GM12801 (cell line): ENCODE results near the gene SH3BP1.

ENCODE experiments used
- TF ChIP-seq, protein P1 (sequence below): IDR thresholded peaks from one replicate; pipeline ENCODE4 v1.5.1; 2011; ENCODE audit warnings: control low read depth; ENCODE audit not compliant: insufficient read length; ENCODE audit errors: extremely low read depth

The SH3BP1 gene

DNA sequence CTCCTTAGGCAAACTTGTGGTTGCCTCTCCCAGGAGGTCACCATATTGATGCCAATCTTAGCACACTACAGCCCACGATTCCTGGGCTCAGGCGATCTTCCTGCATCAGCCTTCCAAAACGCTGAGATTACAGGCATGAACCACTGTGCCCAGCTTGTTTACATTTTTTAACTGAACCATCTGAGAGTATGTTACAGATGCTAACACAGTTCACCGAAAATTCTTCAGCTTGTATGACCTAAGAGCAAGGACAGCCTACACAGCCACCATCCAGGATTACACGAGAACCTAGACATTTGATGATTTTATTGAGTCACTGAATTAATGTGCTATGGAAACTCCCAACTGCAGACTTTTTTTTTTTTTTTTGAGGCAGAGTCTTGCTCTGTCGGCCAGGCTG is 30.1 kb downstream of the SH3BP1 start:
- TF ChIP-seq, protein P1, sequence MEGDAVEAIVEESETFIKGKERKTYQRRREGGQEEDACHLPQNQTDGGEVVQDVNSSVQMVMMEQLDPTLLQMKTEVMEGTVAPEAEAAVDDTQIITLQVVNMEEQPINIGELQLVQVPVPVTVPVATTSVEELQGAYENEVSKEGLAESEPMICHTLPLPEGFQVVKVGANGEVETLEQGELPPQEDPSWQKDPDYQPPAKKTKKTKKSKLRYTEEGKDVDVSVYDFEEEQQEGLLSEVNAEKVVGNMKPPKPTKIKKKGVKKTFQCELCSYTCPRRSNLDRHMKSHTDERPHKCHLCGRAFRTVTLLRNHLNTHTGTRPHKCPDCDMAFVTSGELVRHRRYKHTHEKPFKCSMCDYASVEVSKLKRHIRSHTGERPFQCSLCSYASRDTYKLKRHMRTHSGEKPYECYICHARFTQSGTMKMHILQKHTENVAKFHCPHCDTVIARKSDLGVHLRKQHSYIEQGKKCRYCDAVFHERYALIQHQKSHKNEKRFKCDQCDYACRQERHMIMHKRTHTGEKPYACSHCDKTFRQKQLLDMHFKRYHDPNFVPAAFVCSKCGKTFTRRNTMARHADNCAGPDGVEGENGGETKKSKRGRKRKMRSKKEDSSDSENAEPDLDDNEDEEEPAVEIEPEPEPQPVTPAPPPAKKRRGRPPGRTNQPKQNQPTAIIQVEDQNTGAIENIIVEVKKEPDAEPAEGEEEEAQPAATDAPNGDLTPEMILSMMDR: no peak

DNA sequence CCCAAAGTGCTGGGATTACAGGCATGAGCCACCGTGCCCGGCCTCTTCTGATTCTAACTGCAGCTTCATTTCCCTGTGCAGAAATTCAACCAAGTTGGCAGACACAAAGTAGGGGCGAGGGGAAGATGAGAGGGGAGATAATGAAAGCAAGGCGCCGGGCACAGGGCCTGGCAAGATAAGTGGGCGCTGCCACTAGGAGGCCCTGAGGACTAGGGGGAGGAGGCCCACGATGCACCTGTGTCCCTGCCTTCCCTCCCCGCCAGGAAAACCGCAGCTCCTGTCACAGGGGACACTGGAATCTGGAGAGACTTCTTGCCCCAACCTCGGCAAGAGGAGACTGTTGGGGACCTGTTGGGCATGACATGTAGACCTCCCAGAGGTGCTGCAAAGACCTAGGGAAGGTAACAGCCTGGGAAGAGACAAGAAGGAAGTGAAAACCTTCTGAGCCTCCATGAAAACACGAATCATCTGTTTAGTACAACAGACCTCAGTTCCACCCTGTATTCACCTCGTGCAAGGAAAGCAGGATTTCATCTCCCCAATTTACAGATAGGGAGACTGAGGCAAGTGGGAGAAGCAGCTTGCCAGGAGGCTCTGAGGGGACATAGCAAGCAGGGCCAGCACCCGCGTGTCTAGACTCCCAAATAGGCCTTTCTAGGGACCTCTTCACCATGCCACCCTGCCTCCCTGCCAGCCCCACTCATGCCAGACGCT is 32.9 kb downstream of the SH3BP1 start:
- TF ChIP-seq, protein P1: no peak

DNA sequence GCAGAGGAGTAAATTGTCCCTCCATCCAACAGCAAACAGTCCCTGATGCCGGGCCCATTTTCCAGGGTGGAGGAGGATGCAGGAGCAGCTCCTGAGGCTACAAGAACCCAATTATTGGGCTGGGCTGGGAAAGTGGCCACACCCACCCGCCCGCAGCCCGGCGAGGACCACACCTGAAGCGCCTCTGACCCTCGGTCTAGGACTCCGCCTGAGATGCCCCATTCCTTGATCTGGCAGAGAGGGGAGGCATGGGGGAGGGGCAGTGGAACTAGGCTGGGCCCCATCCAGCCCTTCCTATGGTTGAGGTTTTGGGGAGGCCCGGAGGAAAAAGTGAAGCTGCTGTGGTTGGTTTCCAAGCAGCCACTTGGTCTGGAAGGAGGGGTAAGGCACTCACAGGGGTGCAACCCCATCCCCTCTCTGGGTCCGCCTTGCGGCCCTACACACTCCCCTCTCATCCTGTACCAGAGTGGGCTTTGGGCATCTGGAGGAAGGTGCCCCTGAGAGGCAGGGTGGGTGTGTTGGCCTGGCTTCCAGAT is 33.5 kb downstream of the SH3BP1 start:
- TF ChIP-seq, protein P1: no peak

DNA sequence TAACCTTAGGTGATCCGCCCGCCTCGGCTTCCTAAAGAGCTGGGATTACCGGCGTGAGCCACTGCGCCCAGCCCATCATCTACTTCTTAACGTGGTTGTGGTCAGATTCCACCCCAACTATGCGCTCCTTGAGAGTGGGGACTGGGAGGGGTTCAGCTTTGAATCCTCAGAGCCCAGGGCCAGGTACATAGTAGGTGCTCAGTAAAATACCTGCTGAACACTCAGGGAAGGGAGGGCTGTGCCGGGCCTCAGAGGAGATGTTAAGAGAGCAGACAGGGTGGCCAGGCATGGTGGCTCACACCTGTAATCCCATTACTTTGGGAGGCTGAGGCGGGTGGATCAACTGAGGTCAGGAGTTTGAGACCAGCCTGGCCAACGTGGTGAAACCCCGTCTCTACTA is 34.8 kb downstream of the SH3BP1 start:
- TF ChIP-seq, protein P1: no peak

DNA sequence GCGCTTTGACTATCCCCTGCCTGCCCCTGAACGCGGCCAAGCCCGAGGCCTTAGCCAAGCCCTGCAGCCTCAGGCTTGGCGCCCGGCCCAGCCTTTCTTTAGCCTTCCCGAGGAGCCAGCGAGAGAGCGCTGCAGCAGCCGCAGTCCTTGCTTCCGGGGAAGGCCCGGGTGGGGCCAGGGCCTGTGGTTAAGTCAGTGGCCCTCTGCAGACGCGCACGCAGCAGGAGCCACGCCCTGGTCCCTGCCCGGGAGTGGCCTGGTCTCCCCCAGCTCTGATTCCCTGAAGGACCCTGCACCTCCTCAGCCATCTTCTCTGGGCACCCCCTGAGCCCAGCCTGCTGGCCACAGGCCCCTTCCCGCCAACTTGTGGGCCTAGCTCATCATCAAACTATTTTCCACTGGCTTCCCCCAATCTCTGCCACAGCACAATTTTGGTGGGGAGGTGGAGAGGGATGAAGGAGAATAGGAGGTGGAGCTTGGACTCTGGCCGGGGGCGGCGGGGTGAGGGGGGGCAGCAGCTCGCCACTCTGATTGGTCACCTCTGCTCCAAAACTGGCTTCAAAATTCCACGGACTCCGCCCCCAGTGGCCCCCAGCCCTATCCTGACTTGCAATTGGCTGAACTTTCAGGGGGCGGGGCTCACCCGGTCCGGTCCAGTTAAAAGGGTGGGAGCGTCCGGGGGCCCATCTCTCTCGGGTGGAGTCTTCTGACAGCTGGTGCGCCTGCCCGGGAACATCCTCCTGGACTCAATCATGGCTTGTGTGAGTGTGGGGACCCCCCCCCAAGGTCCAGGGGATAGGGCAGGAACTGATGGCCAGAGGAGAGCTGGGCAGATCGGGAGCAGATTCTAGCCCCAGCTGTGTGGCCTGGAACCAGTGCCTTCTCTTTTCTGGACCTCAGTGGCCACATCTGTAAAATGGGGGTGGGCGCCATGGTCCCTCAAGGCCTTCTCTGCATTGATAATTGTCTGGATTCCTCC is 35.8 kb downstream of the SH3BP1 start, which contains the start of gene LGALS1:
Gene LGALS1 (plus strand): TSS at position 686 of the 979 bp plus-strand sequence. CDS start 67 bp downstream, at position 753.
- TF ChIP-seq, protein P1: no peak

DNA sequence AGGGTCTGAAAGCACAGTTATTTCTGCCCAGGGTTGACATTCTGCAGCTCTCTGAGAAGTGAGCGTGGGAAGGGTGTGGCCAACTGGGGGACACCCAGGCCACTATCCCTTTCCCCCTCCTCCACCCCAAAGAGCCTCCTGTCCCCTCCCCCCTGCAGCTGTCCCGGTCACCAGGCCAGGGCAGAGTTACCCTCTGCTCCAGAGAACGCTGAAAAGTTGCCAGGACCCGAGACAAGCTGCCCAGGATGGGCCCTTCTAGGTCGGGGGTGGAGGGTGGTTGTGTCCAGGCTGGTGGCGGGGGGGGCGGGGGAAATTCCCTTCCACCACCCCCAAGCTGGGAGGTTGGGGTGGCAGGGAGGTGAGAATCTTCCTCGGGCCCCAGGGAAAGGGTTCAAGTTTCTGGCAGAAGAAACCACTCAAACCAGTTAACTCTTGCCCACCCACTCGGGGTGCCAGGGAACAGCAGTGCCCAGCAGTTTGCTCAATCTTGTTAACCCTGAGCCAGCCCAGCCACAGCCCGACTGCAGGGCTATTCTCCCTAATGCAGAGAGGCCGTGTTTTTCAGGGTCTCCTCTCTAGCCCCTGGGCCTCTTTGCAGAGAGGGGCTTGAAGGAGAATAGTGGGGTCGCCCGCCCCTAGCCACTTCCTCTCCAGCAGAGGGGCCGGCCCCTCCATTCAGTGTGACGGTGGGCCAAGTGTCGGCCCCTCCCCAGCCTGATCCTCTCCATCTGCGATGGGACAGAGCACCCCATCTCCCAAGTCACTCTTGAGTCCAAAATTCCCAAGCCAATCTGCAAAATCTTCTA is 36.7 kb downstream of the SH3BP1 start:
- TF ChIP-seq, protein P1: no peak
